Vagina (tissue), 2 donors: Measurements from ENCODE around the gene PFAS.

ENCODE experiments used
- POLR2A ChIP-seq, 2 donors: fragments of 450-650 bp; IDR thresholded peaks; one replicate each; pipeline ENCODE4 v1.6.1; 2017; ENCODE audit warnings: antibody characterized with exemption in 2 of 2, mild to moderate bottlenecking in 2 of 2, moderate library complexity in 2 of 2
- POLR2AphosphoS5 ChIP-seq, 2 donors: sonication (generic); formaldehyde crosslinking; IDR thresholded peaks; one replicate each; pipeline ENCODE4 v1.9.0; 2017; ENCODE audit warnings: antibody characterized with exemption in 2 of 2, mild to moderate bottlenecking in 2 of 2, low read depth in 1 of 2; ENCODE audit not compliant: insufficient read depth in 1 of 2
- TF ChIP-seq, protein P1 (sequence below), 3 experiments: fragments of 450-650 bp in 2 of 3; fragments of 200-600 bp in 1 of 3; sonication (generic) in 1 of 3; IDR thresholded peaks; one replicate each; pipeline ENCODE4 v1.5.1; 2017 to 2019; ENCODE audit warnings: antibody characterized with exemption in 3 of 3, mild to moderate bottlenecking in 2 of 3, moderate library complexity in 2 of 3

DNA sequence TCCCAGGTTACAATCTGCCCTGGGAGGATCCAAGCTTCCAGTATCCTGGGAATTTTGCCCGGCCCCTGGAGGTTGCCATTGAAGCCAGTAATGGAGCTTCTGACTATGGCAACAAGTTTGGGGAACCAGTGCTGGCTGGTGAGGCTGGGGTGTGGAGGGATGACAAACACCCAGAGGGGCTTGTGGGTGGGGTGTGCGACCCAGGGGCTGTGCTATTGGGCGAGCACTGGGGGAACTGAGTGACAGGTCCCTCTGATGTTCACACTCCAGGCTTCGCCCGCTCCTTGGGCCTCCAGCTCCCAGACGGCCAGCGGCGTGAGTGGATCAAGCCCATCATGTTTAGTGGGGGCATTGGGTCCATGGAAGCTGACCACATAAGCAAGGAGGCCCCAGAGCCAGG, 8.7 kb downstream of the PFAS start:
- TF ChIP-seq POLR2A (IDR thresholded peaks at IDR 0.05) (no peak), POLR2AphosphoS5 (IDR thresholded peaks at IDR 0.05; ENCODE audit: insufficient read depth in 1 of 2, low read depth in 1 of 2) (no peak)
- TF ChIP-seq, protein P1, sequence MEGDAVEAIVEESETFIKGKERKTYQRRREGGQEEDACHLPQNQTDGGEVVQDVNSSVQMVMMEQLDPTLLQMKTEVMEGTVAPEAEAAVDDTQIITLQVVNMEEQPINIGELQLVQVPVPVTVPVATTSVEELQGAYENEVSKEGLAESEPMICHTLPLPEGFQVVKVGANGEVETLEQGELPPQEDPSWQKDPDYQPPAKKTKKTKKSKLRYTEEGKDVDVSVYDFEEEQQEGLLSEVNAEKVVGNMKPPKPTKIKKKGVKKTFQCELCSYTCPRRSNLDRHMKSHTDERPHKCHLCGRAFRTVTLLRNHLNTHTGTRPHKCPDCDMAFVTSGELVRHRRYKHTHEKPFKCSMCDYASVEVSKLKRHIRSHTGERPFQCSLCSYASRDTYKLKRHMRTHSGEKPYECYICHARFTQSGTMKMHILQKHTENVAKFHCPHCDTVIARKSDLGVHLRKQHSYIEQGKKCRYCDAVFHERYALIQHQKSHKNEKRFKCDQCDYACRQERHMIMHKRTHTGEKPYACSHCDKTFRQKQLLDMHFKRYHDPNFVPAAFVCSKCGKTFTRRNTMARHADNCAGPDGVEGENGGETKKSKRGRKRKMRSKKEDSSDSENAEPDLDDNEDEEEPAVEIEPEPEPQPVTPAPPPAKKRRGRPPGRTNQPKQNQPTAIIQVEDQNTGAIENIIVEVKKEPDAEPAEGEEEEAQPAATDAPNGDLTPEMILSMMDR (IDR thresholded peaks at IDR 0.05): no peak
